ENCODE results near the gene CMTR1.

DNA sequence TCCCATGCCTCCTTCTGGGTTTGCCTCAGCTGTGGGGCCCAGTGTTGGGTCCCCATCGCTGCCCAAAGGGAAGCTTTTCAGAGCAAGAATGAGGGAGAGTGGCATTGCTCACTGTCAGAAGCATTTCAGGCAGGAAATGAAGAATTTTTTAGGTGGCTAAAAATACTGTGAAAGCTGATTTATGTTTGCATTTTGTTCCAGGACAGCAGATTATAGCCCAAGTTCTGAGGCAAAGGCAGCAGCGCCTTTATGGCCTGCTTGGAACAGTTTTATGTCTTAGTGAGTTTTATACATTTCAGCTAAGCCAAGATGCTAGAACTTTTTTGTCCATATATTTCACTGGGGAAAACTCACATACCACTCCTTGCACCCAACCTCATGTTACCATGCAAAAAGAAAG is 71.0 kb downstream of the CMTR1 start:
- no peak for TF ChIP-seq CTBP1 (IDR thresholded peaks at IDR 0.05; ENCODE audit: borderline replicate concordance)
- no peak for TF ChIP-seq FOXA1 (IDR thresholded peaks at IDR 0.05)
- no peak for TF ChIP-seq SP1 (IDR thresholded peaks at IDR 0.05)
- no peak for TF ChIP-seq BHLHE40 (IDR thresholded peaks at IDR 0.05; ENCODE audit: borderline replicate concordance)
- TF ChIP-seq ARNT (IDR thresholded peaks at IDR 0.05), result no peak
- no peak for TF ChIP-seq ELF4 (IDR thresholded peaks at IDR 0.05)
- TF ChIP-seq SUZ12 (IDR thresholded peaks at IDR 0.05), result no peak
- TF ChIP-seq LEF1 (IDR thresholded peaks at IDR 0.05; ENCODE audit: borderline replicate concordance), result no peak
- TF ChIP-seq, protein P1, sequence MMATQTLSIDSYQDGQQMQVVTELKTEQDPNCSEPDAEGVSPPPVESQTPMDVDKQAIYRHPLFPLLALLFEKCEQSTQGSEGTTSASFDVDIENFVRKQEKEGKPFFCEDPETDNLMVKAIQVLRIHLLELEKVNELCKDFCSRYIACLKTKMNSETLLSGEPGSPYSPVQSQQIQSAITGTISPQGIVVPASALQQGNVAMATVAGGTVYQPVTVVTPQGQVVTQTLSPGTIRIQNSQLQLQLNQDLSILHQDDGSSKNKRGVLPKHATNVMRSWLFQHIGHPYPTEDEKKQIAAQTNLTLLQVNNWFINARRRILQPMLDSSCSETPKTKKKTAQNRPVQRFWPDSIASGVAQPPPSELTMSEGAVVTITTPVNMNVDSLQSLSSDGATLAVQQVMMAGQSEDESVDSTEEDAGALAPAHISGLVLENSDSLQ (IDR thresholded peaks at IDR 0.05), result no peak

All from HEK293T (cell line).